Measurements from ENCODE around the gene CNTN4. TPM values are rescaled to one million over a fixed set of nuclear protein-coding genes. Genes with fewer than 3 reads are reported as not detected.
"Not testable (repeated sequence)": the region's sequence is repeated elsewhere in the genome, so short reads cannot be mapped to it uniquely, and the experiment has no call there.

Gene CNTN4
- total RNA-seq, 1 experiment from 2014 or later, result 51.3 TPM

DNA sequence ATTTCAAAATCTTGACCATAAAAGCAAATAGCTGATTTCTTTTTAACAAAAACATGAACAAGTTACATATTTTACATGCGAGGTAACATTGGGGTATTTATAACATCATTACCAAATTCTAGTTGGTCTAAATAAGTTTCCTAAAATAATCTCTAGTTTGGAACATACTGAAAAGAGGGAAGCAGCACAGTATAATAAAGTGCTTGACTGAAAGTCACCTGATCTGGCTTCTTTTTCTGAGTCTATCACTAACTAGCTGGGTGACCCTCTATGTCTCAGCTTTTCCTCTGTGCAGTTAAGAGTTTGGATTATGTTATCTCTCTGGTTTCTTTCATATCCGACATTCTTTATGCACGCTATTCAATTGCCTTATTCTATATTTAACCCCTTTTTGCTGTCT, 19.8 kb upstream of the CNTN4 start:
- TF ChIP-seq, protein P1, sequence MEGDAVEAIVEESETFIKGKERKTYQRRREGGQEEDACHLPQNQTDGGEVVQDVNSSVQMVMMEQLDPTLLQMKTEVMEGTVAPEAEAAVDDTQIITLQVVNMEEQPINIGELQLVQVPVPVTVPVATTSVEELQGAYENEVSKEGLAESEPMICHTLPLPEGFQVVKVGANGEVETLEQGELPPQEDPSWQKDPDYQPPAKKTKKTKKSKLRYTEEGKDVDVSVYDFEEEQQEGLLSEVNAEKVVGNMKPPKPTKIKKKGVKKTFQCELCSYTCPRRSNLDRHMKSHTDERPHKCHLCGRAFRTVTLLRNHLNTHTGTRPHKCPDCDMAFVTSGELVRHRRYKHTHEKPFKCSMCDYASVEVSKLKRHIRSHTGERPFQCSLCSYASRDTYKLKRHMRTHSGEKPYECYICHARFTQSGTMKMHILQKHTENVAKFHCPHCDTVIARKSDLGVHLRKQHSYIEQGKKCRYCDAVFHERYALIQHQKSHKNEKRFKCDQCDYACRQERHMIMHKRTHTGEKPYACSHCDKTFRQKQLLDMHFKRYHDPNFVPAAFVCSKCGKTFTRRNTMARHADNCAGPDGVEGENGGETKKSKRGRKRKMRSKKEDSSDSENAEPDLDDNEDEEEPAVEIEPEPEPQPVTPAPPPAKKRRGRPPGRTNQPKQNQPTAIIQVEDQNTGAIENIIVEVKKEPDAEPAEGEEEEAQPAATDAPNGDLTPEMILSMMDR (IDR thresholded peaks at IDR 0.05; ENCODE audit: insufficient read depth in 1 of 2, low read depth in 1 of 2, low read length in 1 of 2, severe bottlenecking in 1 of 2, unreplicated experiment in 1 of 2), result no peak
- Mint-ChIP-seq H3K27me3 (ENCODE audit: insufficient read depth, unreplicated experiment) (no peaks in the 10 kb centered on the region), H3K27ac (ENCODE audit: unreplicated experiment) (no peak overlapping the region), H3K4me1 (ENCODE audit: low read depth, unreplicated experiment) (no peaks in the 10 kb centered on the region), H3K36me3 (ENCODE audit: insufficient read depth, unreplicated experiment) (peaks cover 5% of the 10 kb centered on the region), H3K4me3 (ENCODE audit: unreplicated experiment) (no peak overlapping the region), H3K9me3 (ENCODE audit: unreplicated experiment) (peaks cover 14% of the 10 kb centered on the region)
- Histone ChIP-seq H3K36me3 (ENCODE audit: control insufficient read depth, insufficient read depth, low read length) (no peaks in the 10 kb centered on the region), H3K27me3 (replicated peaks; ENCODE audit: control insufficient read depth, insufficient read depth, low read length) (no peaks in the 10 kb centered on the region), H3K9me3 (no peaks in the 10 kb centered on the region), H3K4me1 (no peaks in the 10 kb centered on the region), H3K4me3 (ENCODE audit: low read depth, low read length) (no peak overlapping the region)
- intact Hi-C loops (cut with micrococcal nuclease; ENCODE audit: unreplicated experiment), result no loop called here
- DNase-seq, result no peak
- BruUV-seq (replicated peaks), result no TSS peak
- CTCF ChIA-PET, result no interaction called here
- POLR2A ChIA-PET, result no interaction called here

- no peaks in the 10 kb centered on the region for H3K4me1 Mint-ChIP-seq (ENCODE audit: low read depth, unreplicated experiment)
- no peak overlapping the region for H3K27ac Mint-ChIP-seq (ENCODE audit: unreplicated experiment)
- H3K4me1 ChIP-seq, result no peaks in the 10 kb centered on the region
- no peaks in the 10 kb centered on the region for H3K27me3 ChIP-seq (replicated peaks; ENCODE audit: control insufficient read depth, insufficient read depth, low read length)
- peaks cover 14% of the 10 kb centered on the region for H3K9me3 Mint-ChIP-seq (ENCODE audit: unreplicated experiment)
- TF ChIP-seq, protein P1 (IDR thresholded peaks at IDR 0.05; ENCODE audit: insufficient read depth in 1 of 2, low read depth in 1 of 2, low read length in 1 of 2, severe bottlenecking in 1 of 2, unreplicated experiment in 1 of 2), result no peak
- POLR2A ChIA-PET, result no interaction called here
- BruUV-seq (replicated peaks), result no TSS peak
- DNase-seq, result no peak
- H3K4me3 ChIP-seq (ENCODE audit: low read depth, low read length), result no peak overlapping the region
- H3K27me3 Mint-ChIP-seq (ENCODE audit: insufficient read depth, unreplicated experiment), result no peaks in the 10 kb centered on the region
- no peaks in the 10 kb centered on the region for H3K9me3 ChIP-seq
- intact Hi-C loops (cut with micrococcal nuclease; ENCODE audit: unreplicated experiment), result no loop called here
- no peaks in the 10 kb centered on the region for H3K36me3 ChIP-seq (ENCODE audit: control insufficient read depth, insufficient read depth, low read length)
- CTCF ChIA-PET, result no interaction called here
- no peak overlapping the region for H3K4me3 Mint-ChIP-seq (ENCODE audit: unreplicated experiment)
- H3K36me3 Mint-ChIP-seq (ENCODE audit: insufficient read depth, unreplicated experiment), result peaks cover 5% of the 10 kb centered on the region
Observed at GRCh38 chr3:2082871-2083480, 15.7 kb upstream of the CNTN4 start.

- CTCF ChIA-PET; POLR2A ChIA-PET; H3K27me3 Mint-ChIP-seq (ENCODE audit: insufficient read depth, unreplicated experiment); H3K27me3 ChIP-seq (replicated peaks; ENCODE audit: control insufficient read depth, insufficient read depth, low read length); H3K4me1 ChIP-seq; H3K36me3 Mint-ChIP-seq (ENCODE audit: insufficient read depth, unreplicated experiment); H3K4me3 ChIP-seq (ENCODE audit: low read depth, low read length); H3K36me3 ChIP-seq (ENCODE audit: control insufficient read depth, insufficient read depth, low read length); intact Hi-C loops (cut with micrococcal nuclease; ENCODE audit: unreplicated experiment); H3K4me1 Mint-ChIP-seq (ENCODE audit: low read depth, unreplicated experiment); DNase-seq; H3K27ac Mint-ChIP-seq (ENCODE audit: unreplicated experiment); H3K4me3 Mint-ChIP-seq (ENCODE audit: unreplicated experiment); H3K9me3 ChIP-seq; BruUV-seq (replicated peaks): not testable (repeated sequence)
- peaks cover 14% of the 10 kb centered on the region for H3K9me3 Mint-ChIP-seq (ENCODE audit: unreplicated experiment)
Observed at GRCh38 chr3:2083558-2083957, 15.1 kb upstream of the CNTN4 start.
